ENCODE results near the gene RNF150. TPM values are rescaled to one million over a fixed set of nuclear protein-coding genes. Genes with fewer than 3 reads are reported as not detected.

RNF150 gene
- polyA plus RNA-seq, 12 donors, result 24.6 to 112 (median 37.9) TPM

DNA sequence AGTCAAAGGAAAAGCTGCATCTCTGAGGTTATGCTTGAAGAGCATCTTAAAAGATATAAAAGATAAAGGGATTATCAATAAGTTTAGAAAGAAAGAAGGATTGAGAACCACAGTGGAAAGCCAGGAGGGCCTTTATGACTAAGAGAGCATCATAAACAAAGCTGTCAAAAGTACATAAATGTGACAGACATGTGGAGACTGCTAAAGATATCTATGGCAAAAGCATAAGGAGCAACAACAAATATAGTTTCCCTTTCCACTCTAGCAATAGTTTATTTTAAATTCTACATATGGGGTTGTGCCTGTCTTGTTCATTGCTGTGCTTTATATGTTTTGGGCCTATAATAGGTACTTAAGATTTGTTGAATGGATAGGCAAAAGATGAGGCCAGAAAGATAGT is 97.3 kb downstream of the RNF150 start:
- no peak for DNase-seq

DNA sequence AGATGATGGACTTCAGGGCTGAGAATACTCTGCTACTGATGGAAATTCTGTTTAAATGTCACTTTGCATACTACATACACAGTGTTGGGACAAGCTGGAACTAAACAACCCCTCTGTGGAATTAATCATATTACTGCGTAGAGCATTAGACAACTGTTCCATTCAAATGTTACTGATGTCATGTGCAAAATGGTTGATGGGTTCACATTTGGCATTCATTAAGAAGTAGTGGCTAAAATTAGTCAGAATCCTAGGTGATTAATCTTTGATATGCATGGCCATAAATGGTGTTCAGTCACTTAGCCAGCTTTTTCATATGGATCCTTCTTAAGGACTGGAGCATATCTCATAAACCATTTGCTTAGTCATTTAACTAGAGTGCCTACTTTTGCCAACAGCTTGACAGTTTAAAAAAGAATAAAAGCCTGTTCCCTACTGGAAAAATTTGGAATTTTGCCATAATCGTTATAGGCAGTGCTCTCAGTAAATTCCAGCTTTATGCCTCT is 105.2 kb downstream of the RNF150 start:
- DNase-seq, result peak; percentile 25

DNA sequence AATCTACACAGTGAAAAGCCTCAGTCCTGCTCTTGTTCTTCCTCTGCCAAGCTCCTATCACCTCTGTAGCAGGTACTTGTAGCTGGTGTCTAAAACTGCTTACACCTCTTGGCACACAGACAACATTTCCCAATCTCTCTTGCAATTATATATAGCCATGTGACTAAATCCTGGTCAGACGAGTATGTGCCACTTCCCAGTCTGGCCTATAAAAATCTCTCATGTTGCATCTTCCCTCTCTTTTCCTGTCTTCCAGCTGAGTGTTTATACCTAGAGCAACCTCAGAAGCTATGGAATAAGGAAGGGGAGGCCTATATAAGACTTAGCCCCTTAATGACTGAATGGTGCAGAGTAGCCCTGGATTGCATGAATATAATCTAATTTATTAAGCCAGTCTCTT is 105.8 kb downstream of the RNF150 start:
- no peak for DNase-seq

DNA sequence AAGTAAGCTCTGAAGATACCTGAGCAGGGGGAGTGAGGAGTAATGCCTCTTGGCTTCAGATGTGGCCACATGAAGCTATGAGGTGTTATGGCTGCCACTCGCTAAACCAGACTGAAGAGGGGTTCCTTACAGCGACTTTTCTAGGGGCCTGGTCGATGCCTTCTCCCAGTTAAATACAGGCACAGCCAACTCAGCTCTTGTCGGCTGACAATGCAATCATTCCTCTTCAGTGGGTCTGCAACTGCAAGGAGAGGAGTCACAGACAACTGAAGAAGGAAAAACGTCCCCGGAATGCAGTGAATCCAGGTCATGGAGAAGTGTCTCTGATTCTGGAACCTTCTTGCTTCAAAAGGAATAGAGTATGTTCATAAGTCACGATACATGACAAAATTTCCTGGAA is 106.4 kb downstream of the RNF150 start:
- no peak for DNase-seq

DNA sequence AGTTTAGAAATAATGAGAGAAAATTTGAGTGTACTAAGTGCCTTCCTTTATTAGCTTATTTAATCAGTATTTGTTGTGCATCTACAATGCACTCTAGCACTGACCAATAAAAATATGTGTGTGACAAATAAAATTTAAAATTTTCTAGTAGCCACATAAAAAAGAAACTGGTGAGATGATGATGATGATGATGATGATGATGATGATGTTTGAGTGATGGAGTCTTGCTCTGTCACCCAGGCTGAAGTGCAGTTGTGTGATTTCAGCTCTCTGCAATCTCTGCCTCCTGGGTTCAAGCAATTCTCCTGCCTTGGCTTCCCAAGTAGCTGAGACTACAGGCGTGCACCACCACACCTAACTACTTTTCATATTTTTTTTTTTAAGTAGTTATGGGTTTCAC is 110.2 kb downstream of the RNF150 start:
- no peak for DNase-seq

DNA sequence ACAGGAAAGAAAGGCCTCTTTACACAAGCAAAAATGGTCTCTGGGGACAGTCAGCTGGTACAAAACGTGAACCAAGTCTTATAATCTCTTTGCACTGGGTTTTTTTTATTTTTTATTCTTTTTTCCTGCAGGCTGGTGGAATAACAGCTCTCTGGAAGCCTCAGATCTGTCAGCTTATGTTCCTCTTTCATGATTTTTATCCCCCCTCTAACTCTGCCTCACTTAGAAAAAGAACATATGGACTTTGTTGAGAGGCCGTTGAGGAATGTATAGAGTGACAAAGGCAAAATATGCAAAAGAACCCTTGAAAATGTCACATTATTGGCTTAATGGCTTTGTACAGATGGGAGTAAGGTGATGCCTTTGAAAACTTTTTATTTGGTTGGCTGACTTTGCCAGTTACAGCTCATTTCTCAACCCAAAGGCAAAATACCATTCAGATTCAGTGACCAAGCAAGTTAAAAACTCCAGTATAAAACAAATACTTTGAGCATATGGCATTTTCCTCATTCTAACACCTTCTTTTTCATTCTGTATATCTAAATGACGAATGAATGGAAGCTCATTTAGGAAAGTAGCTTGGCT is 111.1 kb downstream of the RNF150 start:
- no peak for DNase-seq

DNA sequence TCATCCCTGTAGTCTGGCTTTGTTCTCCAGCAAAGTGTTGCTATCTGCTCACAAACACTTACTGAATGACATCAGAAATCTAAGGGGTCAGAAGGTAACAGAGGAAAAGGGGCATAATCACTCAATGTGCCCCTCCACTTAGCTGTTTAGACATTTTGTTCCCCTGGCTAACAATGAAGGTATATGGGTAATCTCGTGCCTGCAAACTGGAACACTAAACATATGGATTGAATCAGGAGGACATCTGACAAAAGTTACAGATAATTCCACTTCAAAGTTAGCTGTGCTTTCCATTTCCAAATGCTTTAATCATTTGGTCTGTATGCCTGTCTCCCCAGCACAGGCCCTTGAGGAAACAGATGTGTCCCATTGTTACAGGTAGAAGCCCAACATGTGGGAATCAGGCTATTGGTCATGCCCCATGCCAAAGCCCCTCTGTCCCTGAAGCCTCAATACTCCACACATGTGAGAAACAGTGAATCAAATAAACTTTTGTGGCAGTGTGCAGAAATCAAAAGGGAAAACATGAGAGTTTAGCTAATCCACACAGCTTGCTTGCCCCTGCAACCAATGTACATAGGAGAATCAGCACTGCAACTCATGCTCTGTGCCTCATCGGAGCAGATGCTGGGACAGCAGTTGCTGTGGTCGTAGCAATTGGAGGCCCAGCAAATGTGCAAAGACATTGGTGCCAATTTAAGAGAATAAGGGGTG is 111.7 kb downstream of the RNF150 start:
- peak; percentile 26 for DNase-seq

DNA sequence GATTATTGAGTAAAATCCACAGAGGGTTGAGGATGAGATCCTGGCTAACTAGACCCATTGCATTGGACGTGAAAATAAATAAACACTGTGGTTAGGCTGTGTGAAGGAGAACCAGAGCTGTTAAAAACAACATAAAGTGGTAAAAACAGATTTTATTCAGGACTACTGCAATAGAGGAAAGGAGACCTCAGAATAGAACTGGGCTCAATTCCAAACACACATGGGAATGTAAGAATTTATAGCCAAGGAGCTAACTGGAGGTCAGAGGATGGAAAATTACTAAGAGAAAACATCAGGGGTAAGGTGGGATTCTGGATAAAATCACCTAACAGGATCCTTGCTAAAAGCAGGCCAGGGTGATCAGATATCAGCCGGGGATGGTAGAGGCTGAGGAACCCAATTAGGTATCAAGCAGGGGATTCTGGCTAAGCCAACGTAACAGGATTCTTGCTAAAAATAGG is 112.4 kb downstream of the RNF150 start:
- DNase-seq, result peak; percentile 70

DNA sequence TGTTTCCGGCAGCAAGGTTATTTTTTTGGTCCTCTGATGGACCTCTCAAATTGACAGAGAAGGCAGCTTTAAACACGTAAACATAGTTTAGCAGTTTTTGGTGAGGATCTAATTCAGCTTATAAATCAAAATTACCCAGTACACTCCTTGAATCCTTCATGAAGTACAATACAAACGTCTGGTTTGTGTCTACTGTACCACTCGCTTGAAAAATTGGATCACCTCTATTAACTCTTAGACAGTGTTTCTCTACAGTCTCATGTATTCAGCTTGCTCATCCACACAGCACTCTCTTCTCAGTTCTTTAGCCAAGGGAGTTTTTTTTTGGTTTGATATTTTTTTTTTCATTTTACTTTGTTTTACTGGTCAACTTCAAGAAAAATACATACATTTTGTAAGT is 113.5 kb downstream of the RNF150 start:
- no peak for DNase-seq

DNA sequence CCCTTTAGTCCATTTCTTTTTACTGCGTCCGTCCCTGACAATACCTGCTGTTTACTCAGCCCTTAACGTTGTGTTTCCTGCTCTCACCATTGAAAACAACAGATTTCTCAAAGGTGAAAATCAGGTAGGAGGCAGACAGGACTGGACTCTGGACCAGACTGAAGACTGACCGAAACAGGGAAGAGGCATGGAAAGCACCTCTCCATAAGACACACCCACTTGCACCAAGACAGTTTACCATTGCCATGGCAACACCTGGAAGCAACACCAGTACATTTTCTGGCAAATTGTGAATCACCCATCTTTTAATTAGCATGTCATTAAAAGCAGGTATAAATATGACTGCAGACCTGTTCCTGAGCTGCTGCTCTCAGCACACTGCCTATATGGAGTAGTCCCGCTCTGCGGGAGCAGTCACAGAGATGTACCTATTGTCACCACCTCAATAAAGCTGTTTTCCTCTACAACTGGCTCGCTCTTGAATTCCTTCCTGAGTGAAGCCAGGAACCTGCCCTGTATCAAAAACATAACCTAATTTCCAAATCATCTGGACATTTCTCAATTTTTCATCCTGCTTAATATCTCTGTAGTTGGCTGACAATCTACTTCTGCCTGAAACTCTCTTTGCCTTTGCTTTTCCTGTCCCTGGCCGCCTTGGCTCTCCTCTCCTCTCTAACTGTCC is 117.0 kb downstream of the RNF150 start:
- no peak for DNase-seq

DNA sequence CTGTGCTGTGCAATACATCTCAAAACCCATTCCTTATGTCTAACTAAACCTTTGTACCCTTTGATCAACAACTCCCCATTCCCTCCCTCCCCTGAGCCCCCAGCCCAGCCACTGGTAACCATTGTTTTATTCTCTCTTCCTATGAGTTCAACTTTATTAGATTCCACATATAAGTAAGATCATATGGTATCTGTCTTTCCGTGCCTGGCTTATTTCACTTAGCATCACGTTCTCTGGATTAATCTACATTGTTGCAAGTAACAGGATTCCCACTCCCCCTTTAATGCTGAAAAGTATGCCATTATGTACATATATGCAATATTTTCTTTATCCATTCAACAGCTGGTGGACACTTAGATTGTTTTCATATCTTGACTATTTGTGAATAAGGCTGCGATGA is 119.4 kb downstream of the RNF150 start:
- DNase-seq, result no peak

DNA sequence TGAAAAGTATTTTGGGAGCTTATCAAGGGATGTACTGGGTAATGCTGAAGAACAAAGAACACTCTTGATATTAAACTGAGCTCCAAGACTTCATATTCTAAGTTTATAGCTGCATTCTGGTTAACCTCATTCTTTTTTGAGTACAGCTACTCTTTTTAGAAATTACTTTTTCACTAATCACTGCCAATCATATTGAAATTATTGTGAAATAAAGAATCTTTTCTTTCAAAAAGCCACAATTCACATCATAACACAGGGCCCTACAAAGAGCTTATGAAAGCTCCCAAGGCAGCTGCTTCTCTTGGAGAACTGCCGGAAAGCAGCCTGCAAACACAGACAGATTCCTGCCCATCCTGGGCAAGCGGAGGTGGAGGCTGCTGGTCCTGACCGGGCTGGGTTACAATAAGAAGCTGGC is 121.4 kb downstream of the RNF150 start:
- DNase-seq, result no peak

DNA sequence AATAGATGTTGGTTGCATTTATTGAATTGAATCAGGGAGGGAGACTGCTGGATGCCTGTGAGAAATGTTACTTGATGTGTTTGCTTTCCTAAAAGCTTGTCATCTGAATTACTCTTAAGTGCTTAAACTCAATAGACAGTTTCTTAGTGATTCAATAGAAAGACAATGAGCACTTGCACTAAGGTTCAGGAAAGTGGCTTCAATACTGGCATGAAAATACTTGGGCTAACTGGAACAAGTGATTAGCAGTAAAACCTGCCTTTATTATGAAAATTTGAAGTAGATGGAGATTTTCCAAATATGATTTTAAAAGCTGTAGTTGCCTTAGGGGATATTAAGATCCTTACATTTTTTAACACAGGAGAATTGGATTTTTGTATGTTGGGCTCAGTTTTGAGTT is 123.3 kb downstream of the RNF150 start:
- no peak for DNase-seq

DNA sequence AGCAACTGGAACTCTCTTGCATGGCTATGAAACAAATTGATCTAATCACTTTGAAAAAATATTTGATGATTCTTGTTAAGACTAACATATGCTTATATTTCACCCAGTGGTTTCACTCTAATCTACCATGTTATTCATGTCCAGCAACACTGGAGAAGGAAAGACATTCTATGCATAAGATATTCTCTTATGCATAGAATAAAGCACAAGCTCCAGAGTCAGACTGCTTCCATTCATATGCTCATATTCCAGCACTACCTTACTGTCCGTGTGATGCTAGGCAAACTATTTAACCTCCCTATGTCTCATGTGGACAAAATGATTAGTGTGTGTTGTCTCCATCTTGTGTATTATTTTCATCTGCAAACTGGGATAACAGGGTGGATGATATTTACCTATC is 124.1 kb downstream of the RNF150 start:
- DNase-seq, result no peak

DNA sequence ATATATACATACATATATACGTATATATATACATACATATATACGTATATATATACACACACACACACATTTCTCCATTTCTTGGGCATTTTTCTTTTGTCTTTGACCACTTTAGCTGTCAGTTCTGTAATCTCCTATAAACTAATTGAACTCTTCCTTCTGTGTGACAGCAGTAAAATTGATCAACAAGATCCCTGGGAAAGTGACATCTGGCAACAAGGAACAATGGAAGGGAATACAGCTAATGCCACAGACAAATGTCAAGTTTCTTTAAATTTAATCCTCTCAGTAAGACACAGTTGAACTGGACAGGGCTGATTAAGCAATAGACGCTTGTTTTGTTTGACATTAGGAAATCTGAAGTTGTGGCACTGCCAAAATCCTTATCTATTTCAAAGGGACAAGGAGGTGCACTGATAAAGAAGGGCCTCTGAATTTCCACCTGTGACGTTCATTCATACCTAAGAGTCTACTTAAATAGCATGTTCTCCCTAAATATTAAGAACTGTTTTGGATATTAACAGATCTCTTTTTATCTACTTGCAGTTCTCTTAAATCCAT is 126.9 kb downstream of the RNF150 start:
- no peak for DNase-seq

DNA sequence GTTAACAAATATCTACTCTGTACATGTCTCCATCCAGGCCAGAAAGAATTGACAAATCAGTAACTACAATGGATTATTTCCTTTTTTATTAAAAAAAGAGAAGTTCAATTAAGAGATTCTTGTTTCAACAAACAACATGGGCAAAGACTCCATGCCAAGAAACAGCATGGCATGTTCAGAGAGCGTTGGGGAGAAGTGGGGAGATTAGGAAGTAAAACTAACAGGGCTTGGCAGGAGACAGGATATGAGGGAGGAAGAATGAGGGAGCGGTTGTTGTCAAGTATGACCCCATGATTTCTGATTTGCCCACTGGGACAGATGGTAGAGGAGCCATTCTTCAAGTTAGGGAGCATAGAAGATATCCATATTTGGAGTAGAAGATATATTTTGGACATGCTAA is 128.4 kb downstream of the RNF150 start:
- no peak for DNase-seq

DNA sequence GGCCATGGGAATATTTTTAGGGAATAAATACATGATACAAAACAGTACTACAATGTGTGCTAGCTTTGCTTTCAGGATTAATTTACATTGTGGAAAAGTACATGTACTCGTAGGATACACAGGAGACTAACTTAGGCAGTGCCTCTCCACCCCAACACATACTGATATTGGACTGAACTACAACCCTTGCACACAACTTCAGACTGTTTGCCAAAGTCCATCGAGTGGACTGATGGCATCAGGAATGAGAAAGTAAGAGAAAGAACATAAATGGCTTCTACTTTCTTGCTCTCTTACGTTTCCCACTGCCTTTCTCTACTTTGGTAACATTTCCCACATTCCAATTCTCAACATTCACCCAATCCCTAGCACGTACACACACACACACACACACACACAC is 130.1 kb downstream of the RNF150 start:
- no peak for DNase-seq

DNA sequence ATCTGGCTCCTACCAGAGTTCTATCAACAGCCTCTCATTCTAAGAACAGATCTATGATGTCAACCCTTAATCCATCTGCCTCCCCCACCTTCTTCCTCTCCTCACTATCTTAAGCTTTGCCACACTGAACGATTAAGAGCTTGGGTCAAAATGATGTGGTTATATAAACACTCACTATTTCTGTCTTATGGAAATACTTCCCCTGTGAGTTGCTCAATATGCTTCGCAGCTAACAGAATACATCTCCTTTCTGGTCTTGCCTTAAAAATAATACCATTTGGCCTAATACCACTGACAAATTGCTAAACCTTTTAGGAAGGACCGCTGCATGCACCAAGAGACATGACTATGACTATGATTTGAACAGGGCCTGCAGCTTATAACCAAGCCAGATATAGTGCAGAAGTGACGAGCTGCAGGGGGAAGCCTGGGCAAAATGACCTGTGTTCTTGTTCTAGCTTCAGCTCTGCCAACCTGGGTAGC is 130.9 kb downstream of the RNF150 start:
- no peak for DNase-seq

DNA sequence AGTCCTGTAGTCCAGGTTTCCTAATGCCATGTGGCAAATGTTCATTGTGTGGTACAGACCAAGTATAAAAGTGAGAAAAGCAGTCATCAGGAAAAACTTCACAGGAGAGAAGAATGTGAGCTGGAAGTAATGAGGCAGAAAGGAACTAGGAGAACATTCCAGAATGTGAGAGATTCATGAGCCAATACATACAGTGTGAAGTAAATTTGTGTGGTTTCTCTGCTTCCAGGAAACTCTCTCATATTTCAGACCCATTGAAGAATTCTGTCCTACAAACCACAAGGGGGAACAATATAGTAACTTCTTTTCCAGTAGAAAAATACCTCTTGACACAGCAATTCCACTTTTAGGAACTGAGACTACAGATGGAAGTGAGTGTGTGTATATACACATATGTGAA is 136.5 kb downstream of the RNF150 start:
- peak; percentile 30 for DNase-seq

DNA sequence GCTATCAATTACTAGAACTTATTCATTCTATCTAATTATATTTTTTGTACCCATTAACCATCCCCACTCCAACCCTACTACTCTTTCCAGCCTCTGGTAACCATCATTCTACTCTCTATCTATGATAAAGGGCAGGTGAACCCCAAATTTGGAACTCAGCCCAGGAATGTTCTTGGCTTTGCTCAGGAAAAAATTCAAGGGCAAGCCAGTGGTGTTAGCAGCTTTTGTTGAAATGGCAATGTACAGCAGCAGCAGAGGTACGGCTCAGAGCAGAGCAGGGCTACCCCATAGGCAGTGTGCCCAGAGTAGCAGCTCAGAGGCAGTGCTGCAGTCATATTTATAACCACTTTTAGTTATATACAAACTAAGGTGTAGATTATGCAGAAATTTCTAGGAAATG is 138.2 kb downstream of the RNF150 start:
- DNase-seq, result no peak

DNA sequence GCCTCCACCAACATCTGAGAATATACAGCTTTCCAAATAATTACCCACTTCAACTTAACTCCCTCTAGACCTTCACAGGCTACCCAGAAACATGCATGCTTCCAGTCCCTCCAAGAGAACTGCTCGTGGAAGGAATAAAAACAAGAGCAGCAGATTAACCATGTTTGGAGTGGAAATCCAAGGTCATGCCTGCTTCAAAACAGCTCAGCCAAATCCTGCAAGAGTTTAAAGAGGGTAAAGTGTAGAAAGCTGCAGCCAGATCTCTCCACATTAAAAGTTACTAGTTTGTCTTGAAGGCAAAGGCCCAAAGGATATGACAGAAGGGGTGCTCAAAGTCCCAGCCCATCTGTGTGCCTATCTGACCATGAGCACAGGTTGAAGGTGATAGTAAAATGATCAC is 139.3 kb downstream of the RNF150 start:
- no peak for DNase-seq

DNA sequence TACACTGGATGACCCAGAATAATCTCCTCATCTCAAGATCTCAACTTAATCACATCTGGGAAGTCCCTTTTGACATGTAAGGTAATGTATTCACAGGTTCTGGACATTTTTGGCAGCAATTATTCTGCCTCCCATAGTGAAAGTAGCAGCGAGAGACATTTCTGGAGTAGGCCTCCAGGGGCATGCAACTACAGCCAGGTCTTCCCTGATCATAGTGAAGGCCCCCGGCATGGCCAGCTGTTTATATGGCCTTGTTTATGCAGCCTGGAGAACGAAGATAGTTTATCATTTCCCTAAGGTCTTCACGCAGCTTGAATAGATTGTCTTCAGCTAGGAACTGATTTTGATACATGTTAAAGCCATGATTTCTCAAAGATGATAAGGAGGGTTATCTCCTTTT is 139.9 kb downstream of the RNF150 start:
- no peak for DNase-seq

DNA sequence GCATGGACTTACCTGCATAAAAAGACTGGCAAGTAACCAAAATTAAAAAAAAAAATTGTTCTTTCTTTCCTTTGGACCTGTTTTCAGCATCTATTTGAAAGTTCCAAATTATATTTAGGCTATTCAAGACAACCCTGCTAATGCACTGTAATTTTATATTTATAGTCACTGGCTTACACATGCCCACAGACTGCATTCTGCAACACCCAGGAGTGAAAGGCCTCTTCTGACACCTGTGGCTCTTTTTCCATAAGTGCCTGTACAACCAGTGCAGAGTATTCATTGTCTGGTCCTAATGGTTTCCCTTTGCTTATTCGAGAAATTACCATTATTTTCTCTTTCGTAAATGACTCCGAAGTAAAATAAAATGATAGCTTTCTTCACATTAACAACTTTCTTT is 143.3 kb downstream of the RNF150 start:
- no peak for DNase-seq

All from muscle of arm (tissue), 12 donors.